Stimulated activated CD8-positive, alpha-beta memory T cell treated with anti-CD3 and anti-CD28 coated beads, Interleukin-4, amount 100 ng/mL, for 24 hours (primary cell): ENCODE results near the gene ADRA2C.

ENCODE experiments used
- DNase-seq: peaks from one replicate; pipeline ENCODE4 v3.0.0-alpha.2; 2020; ENCODE audit warnings: low read depth

ADRA2C gene

GRCh38 chr4:3766036-3766784 lies at the start of gene ADRA2C:
Gene ADRA2C, plus strand, starts transcription at chr4:3766385. Its CDS starts 222 bp downstream, at chr4:3766607.
- DNase-seq = no peak

GRCh38 chr4:3716631-3717235 lies 49.5 kb upstream of the ADRA2C start:
- DNase-seq = no peak

GRCh38 chr4:3717241-3717640 lies 48.9 kb upstream of the ADRA2C start:
- DNase-seq = no peak

GRCh38 chr4:3718462-3718861 lies 47.7 kb upstream of the ADRA2C start:
- DNase-seq = no peak

- no peak for DNase-seq
Measured at GRCh38 chr4:3719191-3719590, 47.0 kb upstream of the ADRA2C start.

- no peak for DNase-seq
Measured at GRCh38 chr4:3719836-3720235, 46.3 kb upstream of the ADRA2C start.

- no peak for DNase-seq
Measured at GRCh38 chr4:3720466-3720865, 45.7 kb upstream of the ADRA2C start.

GRCh38 chr4:3721186-3721585 lies 45.0 kb upstream of the ADRA2C start:
- DNase-seq = no peak

GRCh38 chr4:3721627-3722026 lies 44.6 kb upstream of the ADRA2C start:
- DNase-seq = no peak

- DNase-seq = no peak
Measured at GRCh38 chr4:3722446-3723231, 43.5 kb upstream of the ADRA2C start.

- no peak for DNase-seq
Measured at GRCh38 chr4:3723232-3723642, 42.9 kb upstream of the ADRA2C start.

- no peak for DNase-seq
Measured at GRCh38 chr4:3724319-3725231, 41.6 kb upstream of the ADRA2C start.

GRCh38 chr4:3725936-3726870 lies 40.0 kb upstream of the ADRA2C start:
- DNase-seq = no peak

- no peak for DNase-seq
Measured at GRCh38 chr4:3727847-3728469, 38.2 kb upstream of the ADRA2C start.

GRCh38 chr4:3729188-3729881 lies 36.9 kb upstream of the ADRA2C start:
- DNase-seq = no peak

GRCh38 chr4:3729882-3730226 lies 36.3 kb upstream of the ADRA2C start:
- DNase-seq = no peak

GRCh38 chr4:3730422-3731190 lies 35.6 kb upstream of the ADRA2C start:
- no peak for DNase-seq

GRCh38 chr4:3732076-3733028 lies 33.8 kb upstream of the ADRA2C start:
- DNase-seq = no peak
